ENCODE measurements around the gene RUNX3. TPM values are rescaled to one million over a fixed set of nuclear protein-coding genes. Genes with fewer than 3 reads are reported as not detected.

The RUNX3 gene
- total RNA-seq, 1 experiment from 2014 or later: 22.6 TPM

DNA sequence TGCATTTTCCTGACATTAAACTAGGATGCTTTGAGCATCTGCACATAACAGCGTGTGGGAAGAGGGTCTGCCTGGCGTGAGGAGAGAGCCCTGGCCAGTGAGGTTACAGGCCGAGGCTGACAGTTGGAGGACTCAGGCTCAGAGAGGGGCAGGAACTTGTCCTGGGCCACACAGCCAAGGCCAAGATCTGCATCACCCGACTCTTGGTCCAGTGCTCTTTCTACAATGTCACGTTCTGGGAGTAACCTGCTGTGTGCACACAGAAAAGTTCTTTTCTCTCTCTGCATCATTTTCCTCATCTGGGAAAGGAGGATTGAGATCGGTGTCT lies 42.8 kb upstream of the RUNX3 start:
- Histone ChIP-seq H2AFZ (ENCODE audit: low read depth, low read length, poor library complexity, severe bottlenecking) (no peak overlapping the region), H3K36me3 (ENCODE audit: control insufficient read depth in 1 of 2, insufficient read depth in 2 of 2, low read length in 2 of 2) (no peaks in the 10 kb centered on the region), H3K79me2 (ENCODE audit: insufficient read depth, low read length) (no peaks in the 10 kb centered on the region), H3K27me3 (ENCODE audit: insufficient read depth, low read length) (no peaks in the 10 kb centered on the region), H3K4me1 (ENCODE audit: control insufficient read depth in 1 of 2, insufficient read depth in 2 of 2, low read length in 2 of 2) (peaks cover 13 to 32% of the 10 kb centered on the region in 2 experiments; a peak in 3 of 4 replicates), H3K9me3 (ENCODE audit: control insufficient read depth in 1 of 2, insufficient read depth in 1 of 2, low read depth in 1 of 2, low read length in 2 of 2) (peaks cover 10 to 22% of the 10 kb centered on the region in 2 experiments; a peak in 3 of 4 replicates), H3K9ac (ENCODE audit: low read length) (no peak overlapping the region), H4K20me1 (ENCODE audit: insufficient read depth) (no peaks in the 10 kb centered on the region), H3K27ac (ENCODE audit: low read depth, low read length) (no peak overlapping the region), H3K4me3 (replicated peaks in 1 of 2; ENCODE audit: low read depth in 1 of 2, low read length in 2 of 2) (no peak overlapping the region), H3K9me2 (ENCODE audit: insufficient read depth) (no peaks in the 10 kb centered on the region), H3K4me2 (ENCODE audit: low read length) (no peak overlapping the region)
- ChIA-PET RAD21 (ENCODE audit: low non-redundant PET in 1 of 2, low total read pairs in 2 of 2, uncharacterized antibody in 2 of 2, unreplicated experiment in 2 of 2) (no interaction called here), CTCF (no interaction called here), POLR2A (no interaction called here)
- BruUV-seq (replicated peaks): no TSS peak
- ATAC-seq (no peak), DNase-seq (ENCODE audit: low read depth, low spot score) (no peak)
- intact Hi-C loops (cut with micrococcal nuclease): no loop called here
- TF ChIP-seq ZFX (IDR thresholded peaks at IDR 0.05) (no peak), JUND (IDR thresholded peaks at IDR 0.05) (no peak), EZH2phosphoT487 (IDR thresholded peaks at IDR 0.05; ENCODE audit: borderline replicate concordance) (no peak), ZNF274 (IDR thresholded peaks at IDR 0.05; ENCODE audit: low read depth, low read length) (no peak), SIN3A (IDR thresholded peaks at IDR 0.05; ENCODE audit: low read depth) (no peak), EZH2 (IDR thresholded peaks at IDR 0.05) (no peak), ELF1 (IDR thresholded peaks at IDR 0.05; ENCODE audit: borderline replicate concordance, low read depth) (no peak), TCF7L2 (IDR thresholded peaks at IDR 0.05; ENCODE audit: borderline replicate concordance, extremely low read depth, insufficient read depth, insufficient read length) (no peak), FOSL1 (IDR thresholded peaks at IDR 0.05; ENCODE audit: low read depth) (no peak), ATF3 (IDR thresholded peaks at IDR 0.05) (no peak), RAD21 (IDR thresholded peaks at IDR 0.05; ENCODE audit: low read depth) (no peak), REST (IDR thresholded peaks at IDR 0.05; ENCODE audit: low read depth) (no peak), SRF (IDR thresholded peaks at IDR 0.05; ENCODE audit: low read depth) (no peak), EGR1 (IDR thresholded peaks at IDR 0.05; ENCODE audit: low read depth) (no peak), CBX3 (IDR thresholded peaks at IDR 0.05; ENCODE audit: low read depth) (no peak), POLR2A (IDR thresholded peaks at IDR 0.05; ENCODE audit: borderline replicate concordance, extremely low read depth, insufficient read depth, insufficient read length) (no peak), CEBPB (IDR thresholded peaks at IDR 0.05; ENCODE audit: low read depth) (no peak)
- TF ChIP-seq, protein P1, sequence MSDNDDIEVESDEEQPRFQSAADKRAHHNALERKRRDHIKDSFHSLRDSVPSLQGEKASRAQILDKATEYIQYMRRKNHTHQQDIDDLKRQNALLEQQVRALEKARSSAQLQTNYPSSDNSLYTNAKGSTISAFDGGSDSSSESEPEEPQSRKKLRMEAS (IDR thresholded peaks at IDR 0.05): no peak
